SH-SY5Y (cell line): ENCODE measurements around the gene SCGB3A2.

ENCODE experiments used
- GATA2 ChIP-seq: IDR thresholded peaks from 2 replicates; pipeline ENCODE4 v1.6.1; 2011; ENCODE audit warnings: mild to moderate bottlenecking, low read depth, low read length
- GATA3 ChIP-seq: IDR thresholded peaks from 2 replicates; pipeline ENCODE4 v1.6.1; 2011; ENCODE audit warnings: low read depth, mild to moderate bottlenecking, low read length, moderate library complexity

DNA sequence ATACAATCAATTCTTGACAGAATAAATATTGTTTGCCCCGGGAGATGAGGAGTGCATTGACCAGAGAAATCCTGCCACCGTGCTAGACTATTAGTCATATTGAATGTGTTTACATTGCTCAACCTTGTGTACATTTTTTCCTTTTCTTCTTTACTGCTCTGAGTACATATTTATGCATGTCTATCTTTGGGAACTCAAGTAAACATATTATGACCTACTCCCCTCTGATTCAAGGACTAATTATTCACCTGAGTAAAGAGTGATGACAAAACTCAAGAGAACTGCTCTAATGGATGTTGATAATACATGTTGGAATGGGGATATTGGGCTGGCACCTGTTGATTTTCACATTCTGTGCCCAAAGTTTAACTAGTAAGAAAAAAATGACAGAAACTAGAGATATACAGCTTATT, 43.1 kb upstream of the SCGB3A2 start:
- TF ChIP-seq GATA3 (no peak), GATA2 (no peak)
